ENCODE results near the gene PAGE2. TPM values are rescaled to one million over a fixed set of nuclear protein-coding genes. Genes with fewer than 3 reads are reported as not detected.

The PAGE2 gene
- total RNA-seq, 1 experiment from 2014 or later, result not detected

GRCh38 chrX:55072286-55072685, 16.5 kb upstream of the PAGE2 start:
- CTCF ChIA-PET, result no interaction called here

GRCh38 chrX:55074851-55075467, 13.9 kb upstream of the PAGE2 start, which contains the start of gene PAGE2B:
Gene PAGE2B (plus strand): TSS chrX:55075030. CDS start chrX:55076042, 1,012 bp downstream.
- H3K36me3 ChIP-seq (ENCODE audit: low read depth, low read length), result no peaks in the 10 kb centered on the region
- no peaks in the 10 kb centered on the region for H3K79me2 ChIP-seq (ENCODE audit: low read length)
- no peak within 1 kb of the TSS for H3K4me3 ChIP-seq (ENCODE audit: low read length)
- DNase-seq, result no peak
- peaks cover under 1% of the 10 kb centered on the region; the same call in 1 of the 2 replicates for H3K27me3 ChIP-seq (ENCODE audit: low read length)
- no peaks in the 10 kb centered on the region for H3K4me1 ChIP-seq (ENCODE audit: insufficient read depth, low read length)
- no peak within 1 kb of the TSS for H2AFZ ChIP-seq (ENCODE audit: low read length)
- H3K9me3 ChIP-seq (ENCODE audit: low read length), result no peaks in the 10 kb centered on the region
- no peaks in the 10 kb centered on the region for H3F3A ChIP-seq (ENCODE audit: low read length, unreplicated experiment)
- intact Hi-C loops (cut with micrococcal nuclease), result no loop called here
- POLR2A ChIA-PET (ENCODE audit: unreplicated experiment), result no interaction called here
- no TSS peak for BruUV-seq (replicated peaks)
- H4K20me1 ChIP-seq (ENCODE audit: low read length), result no peaks in the 10 kb centered on the region
- ATAC-seq, result no peak
- H3K9me2 ChIP-seq (replicated peaks; ENCODE audit: low read length), result no peaks in the 10 kb centered on the region
- H3K9ac ChIP-seq (ENCODE audit: low read length), result no peak within 1 kb of the TSS
- CTCF ChIA-PET, result no interaction called here
- no peak within 1 kb of the TSS for H3K27ac ChIP-seq (ENCODE audit: low read length)
- H3K4me2 ChIP-seq (ENCODE audit: low read length), result no peak within 1 kb of the TSS
- no peak for TF ChIP-seq EZH2phosphoT487 (IDR thresholded peaks at IDR 0.05; ENCODE audit: borderline replicate concordance, low read length)
- TF ChIP-seq EZH2 (IDR thresholded peaks at IDR 0.05; ENCODE audit: low read length, unreplicated experiment), result no peak
- TF ChIP-seq CTCF (conservative IDR thresholded peaks at IDR 0.05; ENCODE audit: low read depth, low read length), result no peak

More at GRCh38 chrX:55072286-55072685, 16.5 kb upstream of the PAGE2 start:
- no peak overlapping the region for H3K27ac ChIP-seq (ENCODE audit: low read length)
- H3K9me2 ChIP-seq (replicated peaks; ENCODE audit: low read length), result no peaks in the 10 kb centered on the region
- no peaks in the 10 kb centered on the region for H3K79me2 ChIP-seq (ENCODE audit: low read length)
- no TSS peak for BruUV-seq (replicated peaks)
- H3K4me1 ChIP-seq (ENCODE audit: insufficient read depth, low read length), result no peaks in the 10 kb centered on the region
- no peaks in the 10 kb centered on the region for H3K9me3 ChIP-seq (ENCODE audit: low read length)
- TF ChIP-seq CTCF (conservative IDR thresholded peaks at IDR 0.05; ENCODE audit: low read depth, low read length) (no peak), EZH2phosphoT487 (IDR thresholded peaks at IDR 0.05; ENCODE audit: borderline replicate concordance, low read length) (no peak), EZH2 (IDR thresholded peaks at IDR 0.05; ENCODE audit: low read length, unreplicated experiment) (no peak)
- DNase-seq (no peak), ATAC-seq (no peak)
- no peak overlapping the region for H3K4me3 ChIP-seq (ENCODE audit: low read length)
- intact Hi-C loops (cut with micrococcal nuclease), result no loop called here
- POLR2A ChIA-PET (ENCODE audit: unreplicated experiment), result no interaction called here
- no peaks in the 10 kb centered on the region for H3K27me3 ChIP-seq (ENCODE audit: low read length)
- H3K4me2 ChIP-seq (ENCODE audit: low read length), result no peak overlapping the region
- no peak overlapping the region for H2AFZ ChIP-seq (ENCODE audit: low read length)
- H3K36me3 ChIP-seq (ENCODE audit: low read depth, low read length), result no peaks in the 10 kb centered on the region
- H3K9ac ChIP-seq (ENCODE audit: low read length), result no peak overlapping the region
- H4K20me1 ChIP-seq (ENCODE audit: low read length), result no peaks in the 10 kb centered on the region
- H3F3A ChIP-seq (ENCODE audit: low read length, unreplicated experiment), result no peaks in the 10 kb centered on the region

GRCh38 chrX:55098691-55099090, 9.9 kb downstream of the PAGE2 start:
- no peaks in the 10 kb centered on the region for H3F3A ChIP-seq (ENCODE audit: low read length, unreplicated experiment)
- ChIA-PET POLR2A (ENCODE audit: unreplicated experiment) (no interaction called here), CTCF (no interaction called here)
- no peak for ATAC-seq
- no TSS peak for BruUV-seq (replicated peaks)
- no peaks in the 10 kb centered on the region for H3K4me1 ChIP-seq (ENCODE audit: insufficient read depth, low read length)
- no peaks in the 10 kb centered on the region for H3K79me2 ChIP-seq (ENCODE audit: low read length)
- no peaks in the 10 kb centered on the region for H3K9me3 ChIP-seq (ENCODE audit: low read length)
- no peaks in the 10 kb centered on the region for H3K36me3 ChIP-seq (ENCODE audit: low read depth, low read length)
- TF ChIP-seq EZH2 (IDR thresholded peaks at IDR 0.05; ENCODE audit: low read length, unreplicated experiment) (no peak), EZH2phosphoT487 (IDR thresholded peaks at IDR 0.05; ENCODE audit: borderline replicate concordance, low read length) (no peak)
- no peaks in the 10 kb centered on the region for H3K9me2 ChIP-seq (replicated peaks; ENCODE audit: low read length)
- no peak overlapping the region for H3K4me2 ChIP-seq (ENCODE audit: low read length)
- intact Hi-C loops (cut with micrococcal nuclease), result no loop called here
- H3K4me3 ChIP-seq (ENCODE audit: low read length), result no peak overlapping the region
- H3K27ac ChIP-seq (ENCODE audit: low read length), result no peak overlapping the region
- H2AFZ ChIP-seq (ENCODE audit: low read length), result no peak overlapping the region
- H3K9ac ChIP-seq (ENCODE audit: low read length), result no peak overlapping the region
- no peak for DNase-seq
- H3K27me3 ChIP-seq (ENCODE audit: low read length), result peaks cover 17% of the 10 kb centered on the region; the same call in 1 of the 2 replicates
- H4K20me1 ChIP-seq (ENCODE audit: low read length), result no peaks in the 10 kb centered on the region
